Renal cortex interstitium (tissue), 11 donors: ENCODE measurements around the gene KRTAP5-1. TPM values are rescaled to one million over a fixed set of nuclear protein-coding genes. Genes with fewer than 3 reads are reported as not detected.

ENCODE experiments used
- DNase-seq, 11 donors: peaks; one replicate each; pipeline ENCODE4 v3.0.0-alpha.2; 2013; ENCODE audit warnings: low read depth in 9 of 11, low spot score in 4 of 11; ENCODE audit errors: extremely low read depth in 1 of 11
- polyA plus RNA-seq, 3 donors: library from polyadenylated mRNA; unstranded; fragments of 120-200 nt; gene quantifications; one replicate each; pipeline ENCODE4 v1.2.1, GENCODE V29; 2013; ENCODE audit not compliant: insufficient read length in 3 of 3

Gene KRTAP5-1
- polyA plus RNA-seq, 3 donors, result 0.13 to 1.7 TPM; not detected in 1

DNA sequence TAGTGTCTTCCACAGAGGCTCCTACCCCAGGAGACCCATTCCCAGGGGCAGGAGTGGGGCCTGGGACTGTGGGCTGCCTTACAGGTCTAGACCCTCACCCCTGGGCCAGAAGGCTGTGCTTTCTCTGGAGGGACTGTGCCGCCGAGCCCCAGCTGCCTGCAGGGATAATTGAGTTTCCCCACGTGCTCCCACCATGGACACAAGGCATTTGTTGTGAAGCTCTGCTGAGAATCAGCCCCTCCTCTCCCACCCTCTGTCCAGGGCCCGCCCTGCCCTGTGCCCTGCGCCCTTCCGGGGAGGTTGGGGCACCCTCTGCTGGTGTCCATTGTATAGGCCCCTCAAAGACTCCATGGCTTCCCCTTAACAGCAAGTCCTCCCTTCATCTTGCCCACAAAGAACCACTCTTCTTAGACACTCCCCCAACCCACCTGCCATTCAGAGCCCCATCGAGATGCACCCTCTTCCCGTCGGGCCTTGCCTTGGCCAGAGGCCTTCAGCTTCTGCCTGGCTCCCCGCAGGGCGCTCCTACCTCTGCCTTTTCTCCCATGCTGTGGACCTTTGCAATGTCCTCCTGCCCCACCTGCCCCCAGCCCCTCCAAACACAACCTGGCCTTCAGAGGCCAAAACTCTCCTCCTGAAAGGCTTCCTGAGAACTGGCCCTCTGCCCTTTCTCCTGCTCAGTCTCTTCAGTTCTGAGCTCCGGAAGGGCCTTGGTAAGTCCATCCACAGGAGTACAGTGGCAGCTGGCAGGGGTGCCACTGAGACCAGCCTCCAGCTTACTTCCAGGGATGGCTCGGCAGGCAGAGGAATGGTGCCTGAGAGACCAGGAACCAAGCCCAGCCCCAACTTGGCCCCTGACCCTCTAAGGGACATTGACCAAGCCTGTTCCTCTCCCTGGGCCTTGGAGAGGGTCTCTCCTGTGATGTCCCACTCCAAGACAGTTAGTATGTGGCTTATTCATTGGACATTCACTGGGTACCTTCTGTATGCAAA is 35.4 kb downstream of the KRTAP5-1 start:
- DNase-seq, result no peak

DNA sequence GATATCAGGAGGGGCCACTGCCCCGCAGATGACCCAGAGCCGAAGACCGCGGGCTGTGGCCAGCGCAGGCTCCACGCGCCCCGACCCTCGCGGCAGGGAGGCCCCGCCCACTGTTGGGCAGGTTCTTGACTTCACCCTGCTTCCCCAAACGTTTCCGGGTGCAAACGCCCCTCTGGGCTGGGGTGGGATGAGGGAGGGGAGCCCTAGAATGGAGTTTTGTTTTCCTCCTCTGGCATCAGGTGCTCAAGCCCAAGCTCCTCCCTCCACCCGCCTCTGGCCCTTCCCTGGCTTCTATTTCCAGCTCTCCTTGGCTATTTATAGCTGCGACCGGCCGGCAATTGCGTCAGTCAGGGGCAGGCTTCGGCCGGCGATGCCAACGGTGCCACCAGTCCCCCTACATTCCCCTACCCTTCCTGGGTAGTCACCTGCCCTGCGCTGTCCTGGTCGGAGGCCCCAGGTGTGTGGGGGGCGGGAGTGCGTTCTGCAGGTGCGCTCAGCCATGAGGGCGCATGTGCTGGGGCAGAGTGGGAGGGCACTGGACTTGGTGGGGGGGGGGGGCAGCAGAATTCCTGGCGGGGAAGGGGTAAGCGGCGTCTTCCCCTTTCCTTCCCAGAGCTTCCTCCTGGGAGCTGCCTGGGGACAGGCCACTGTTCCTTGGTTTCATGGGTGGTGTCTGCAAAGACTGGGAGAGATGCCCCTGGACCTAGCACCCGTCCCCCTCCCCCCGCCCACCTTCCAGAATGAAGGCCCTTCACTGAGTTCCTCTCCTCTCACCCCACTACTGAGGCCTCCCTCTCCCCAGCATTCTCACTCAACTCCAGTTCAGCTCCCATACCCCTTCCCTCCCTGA is 36.6 kb downstream of the KRTAP5-1 start:
- DNase-seq, result peak in 3 of 11 donors; percentile 70 to 71 (median 71)

DNA sequence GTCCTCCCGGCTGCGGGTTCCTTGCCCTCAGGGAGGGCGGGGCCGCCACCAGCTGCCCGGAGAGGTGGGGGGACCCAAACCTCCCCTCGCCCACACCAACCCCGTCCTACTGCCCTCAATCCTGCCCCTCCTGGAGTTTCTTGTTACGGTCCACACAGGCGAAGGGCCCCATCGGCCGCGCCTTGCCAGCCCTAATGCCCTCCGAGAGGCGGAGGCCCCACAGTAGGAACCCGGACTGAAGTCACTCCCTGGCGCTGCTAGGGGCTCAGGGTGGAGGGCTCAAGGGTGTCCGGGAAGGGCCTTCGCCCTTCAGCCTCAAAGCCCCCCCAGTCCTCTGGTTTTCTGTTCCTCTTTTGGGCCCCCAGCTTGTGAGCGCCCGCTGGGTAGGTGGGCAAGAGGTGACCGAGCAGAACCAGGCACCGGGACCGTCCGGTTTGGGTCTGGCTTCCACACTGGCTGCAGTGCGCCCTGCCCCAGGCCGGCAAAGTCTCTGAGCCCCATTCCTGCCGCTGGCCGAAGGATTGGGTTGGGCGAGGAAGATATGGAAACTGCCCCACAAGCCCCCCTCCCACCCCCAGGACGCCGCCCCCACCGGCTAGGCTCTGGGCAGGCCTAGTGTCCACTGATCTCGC is 37.5 kb downstream of the KRTAP5-1 start:
- DNase-seq, result no peak

DNA sequence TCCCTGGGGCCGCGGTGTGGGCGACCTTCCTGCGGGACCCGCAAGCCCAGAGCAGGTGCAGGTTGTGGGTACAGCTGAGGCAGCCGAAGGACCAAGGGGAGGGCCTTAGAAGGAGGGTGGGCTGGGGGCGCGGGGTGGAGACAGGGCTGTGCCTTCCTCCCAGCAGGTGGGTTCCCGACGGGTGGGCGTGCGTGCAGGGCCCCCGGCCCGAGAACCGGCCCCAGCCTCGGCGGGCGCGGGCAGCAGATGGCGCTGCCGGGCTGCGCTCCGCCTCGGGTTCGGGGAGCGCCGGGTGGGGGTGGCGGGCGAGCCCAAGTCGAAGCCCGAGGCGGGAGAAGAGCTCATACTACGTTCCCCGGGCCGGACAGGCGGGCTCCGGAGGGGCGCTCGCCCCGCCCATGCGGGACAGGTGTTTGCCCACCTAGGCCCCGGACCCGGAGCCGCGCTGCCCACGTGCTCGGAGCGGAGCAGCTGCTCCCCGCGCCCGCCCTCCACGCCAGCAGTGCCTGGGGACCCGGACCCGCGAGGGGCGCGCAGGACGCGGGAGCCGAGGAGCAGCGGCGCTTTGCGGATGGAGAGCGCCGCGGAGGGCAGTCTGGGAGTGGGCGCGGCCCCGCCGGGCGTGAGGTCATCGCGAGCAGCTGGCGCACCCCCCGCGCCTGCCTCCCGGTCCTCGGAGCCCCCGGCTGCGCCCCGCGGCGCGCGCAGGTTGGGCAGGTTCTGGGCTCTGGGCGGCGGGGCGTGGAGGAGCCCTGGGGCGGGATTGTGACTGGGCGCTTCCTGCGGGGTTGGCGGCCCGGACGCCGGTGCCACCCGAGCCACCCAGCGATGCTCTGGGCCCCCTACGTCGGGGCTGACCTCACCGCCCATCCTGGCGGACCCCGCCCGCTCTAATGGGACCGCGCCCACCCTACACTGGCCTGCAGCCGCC is 38.3 kb downstream of the KRTAP5-1 start:
- DNase-seq, result no peak

- no peak for DNase-seq
These were observed 39.0 kb downstream of the KRTAP5-1 start for GRCh38 chr11:1546077-1546535.

GRCh38 chr11:1545432-1545831 is 39.7 kb downstream of the KRTAP5-1 start:
- no peak for DNase-seq

DNA sequence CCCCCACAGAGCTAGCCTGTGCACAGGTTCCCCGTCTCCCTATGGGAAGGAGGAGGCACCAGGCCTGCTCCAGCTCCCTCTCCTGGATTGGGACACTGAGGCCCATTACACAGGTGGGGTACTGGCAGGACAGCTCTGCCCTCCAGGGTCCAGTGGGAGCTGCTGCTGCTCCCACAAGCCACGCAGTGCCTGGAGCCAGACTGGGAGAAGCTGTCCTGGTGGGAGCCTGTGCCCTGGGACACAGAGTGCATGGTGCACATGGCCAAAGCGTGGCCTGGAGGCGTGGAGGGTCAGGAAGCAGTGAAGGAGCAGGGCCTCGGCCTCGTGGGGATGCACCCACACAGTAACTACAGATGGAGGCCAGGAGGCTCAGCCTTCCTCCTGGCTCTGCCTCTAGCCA is 40.5 kb downstream of the KRTAP5-1 start:
- no peak for DNase-seq

DNA sequence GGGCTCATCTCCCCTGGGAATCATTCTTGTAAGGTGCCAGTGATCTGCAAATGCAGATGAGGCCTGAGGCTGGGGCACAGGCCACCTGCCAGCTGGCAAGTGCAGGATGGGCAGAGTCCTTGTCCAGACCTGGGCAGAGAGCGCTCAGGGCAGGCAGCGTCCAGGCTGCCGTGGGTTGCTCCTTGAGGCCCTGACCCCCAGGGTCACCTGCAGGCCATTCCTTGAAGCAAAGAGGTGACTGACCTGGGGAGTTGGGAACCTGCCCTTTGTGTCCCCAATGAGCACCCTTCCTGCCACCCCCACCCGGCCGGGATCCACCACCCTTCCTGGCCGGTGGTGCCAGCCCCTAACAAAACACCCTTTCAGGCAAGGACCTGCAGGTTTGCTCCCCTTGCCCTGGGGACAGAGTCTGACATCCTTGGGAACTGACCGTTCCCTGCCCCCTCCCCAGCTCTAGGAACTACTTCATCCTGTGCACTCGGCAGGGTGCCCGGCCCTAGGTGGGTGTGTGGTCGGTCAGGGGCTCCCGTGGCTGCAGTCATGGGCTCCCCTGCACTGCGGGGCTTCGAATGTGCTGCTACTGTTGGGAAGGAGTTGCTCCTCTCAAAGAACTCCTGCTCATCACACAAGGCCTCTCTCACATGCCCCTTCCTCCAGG is 41.3 kb downstream of the KRTAP5-1 start:
- no peak for DNase-seq

GRCh38 chr11:1542267-1542666 is 42.8 kb downstream of the KRTAP5-1 start:
- no peak for DNase-seq

DNA sequence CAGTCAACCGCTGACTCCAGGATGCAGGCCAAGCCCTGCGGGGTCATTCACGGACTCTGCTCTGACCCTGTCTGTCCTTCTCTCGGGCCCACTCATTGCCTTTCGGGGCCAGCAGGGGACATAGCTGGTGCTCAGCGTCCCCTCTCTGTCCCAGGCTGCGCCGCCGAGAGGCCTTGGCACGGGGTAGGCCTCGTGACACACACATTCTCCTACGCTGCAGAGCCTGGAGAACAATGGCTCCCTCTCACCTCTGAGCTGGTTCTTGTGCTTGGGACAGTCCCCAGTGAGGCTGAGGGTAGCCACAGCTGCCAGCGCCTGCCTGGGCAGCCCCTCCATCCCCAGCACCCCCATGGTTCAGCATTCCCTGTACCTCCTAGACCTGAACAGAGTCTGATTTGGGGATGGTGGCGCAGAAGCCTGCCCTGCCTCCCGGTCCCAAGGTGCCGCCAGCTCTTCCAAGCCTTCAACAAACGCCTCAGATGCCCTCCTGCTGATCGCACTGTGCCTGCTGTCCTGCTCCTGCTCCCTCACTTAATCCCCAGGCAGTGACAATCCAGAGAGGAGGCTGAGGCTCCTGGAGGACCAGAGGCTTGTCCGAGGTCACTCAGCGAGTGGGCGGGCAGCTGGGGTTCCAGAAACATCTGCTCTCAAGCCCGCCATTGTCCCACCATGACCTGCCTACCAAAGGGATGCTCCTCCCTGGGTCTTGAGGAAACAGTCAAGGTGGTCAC is 43.4 kb downstream of the KRTAP5-1 start:
- no peak for DNase-seq

GRCh38 chr11:1540074-1540473 is 45.0 kb downstream of the KRTAP5-1 start:
- DNase-seq, result no peak

DNA sequence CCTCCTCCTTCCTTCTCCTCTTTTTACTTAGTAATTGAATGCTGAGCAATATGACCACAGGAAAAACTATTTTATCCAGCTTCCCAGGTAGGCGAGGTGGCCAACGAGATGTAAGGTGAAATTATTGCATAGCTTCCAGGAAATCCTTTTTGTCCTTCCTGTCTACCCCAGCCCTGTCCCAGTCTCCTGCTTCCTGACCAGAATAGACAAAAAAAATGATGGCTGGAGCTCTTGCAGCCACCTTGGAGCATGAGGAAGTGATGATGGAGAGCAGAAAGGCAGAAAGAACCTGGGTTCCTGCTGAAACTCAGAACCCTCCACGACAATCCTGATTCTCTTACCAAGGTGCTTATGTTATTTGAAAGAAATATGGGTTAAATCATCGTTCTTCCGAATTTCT is 46.9 kb downstream of the KRTAP5-1 start:
- DNase-seq, result no peak

DNA sequence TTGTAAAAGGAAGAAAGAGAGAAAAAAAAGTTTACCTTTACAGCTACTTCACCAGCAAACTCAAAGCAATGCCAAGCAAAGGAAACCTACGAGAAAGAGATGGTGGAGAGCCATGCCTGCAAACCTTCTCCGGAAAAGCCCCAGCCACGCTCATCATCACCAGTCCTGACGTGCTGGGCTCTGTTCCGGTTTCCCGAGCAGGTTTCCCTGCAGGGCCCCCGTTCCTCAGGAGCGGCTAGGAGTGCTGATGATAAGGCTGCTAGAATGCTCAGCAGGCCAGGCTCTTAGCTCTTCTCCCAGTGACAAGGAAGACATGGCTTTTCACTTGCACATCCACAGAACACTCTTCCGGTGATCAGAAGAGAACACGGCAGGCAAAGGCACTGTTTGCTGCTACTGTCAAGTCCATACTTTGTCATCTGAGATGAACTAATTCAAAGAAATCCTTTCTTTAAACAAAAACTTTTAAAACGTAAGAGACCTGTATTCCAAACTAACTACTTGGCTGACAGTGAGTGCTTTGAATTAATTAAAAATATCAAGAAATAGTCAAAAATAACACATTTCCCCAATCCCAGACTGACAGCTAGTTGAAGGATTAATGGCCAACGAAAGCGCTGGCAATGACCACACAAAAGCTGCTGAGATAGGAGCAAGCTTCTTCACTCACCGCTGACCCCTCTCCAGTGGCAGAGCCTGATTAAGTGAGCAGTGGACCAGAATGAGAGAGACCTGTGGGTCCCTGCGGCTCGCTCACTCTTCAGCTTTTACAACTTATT is 48.8 kb downstream of the KRTAP5-1 start:
- no peak for DNase-seq

DNA sequence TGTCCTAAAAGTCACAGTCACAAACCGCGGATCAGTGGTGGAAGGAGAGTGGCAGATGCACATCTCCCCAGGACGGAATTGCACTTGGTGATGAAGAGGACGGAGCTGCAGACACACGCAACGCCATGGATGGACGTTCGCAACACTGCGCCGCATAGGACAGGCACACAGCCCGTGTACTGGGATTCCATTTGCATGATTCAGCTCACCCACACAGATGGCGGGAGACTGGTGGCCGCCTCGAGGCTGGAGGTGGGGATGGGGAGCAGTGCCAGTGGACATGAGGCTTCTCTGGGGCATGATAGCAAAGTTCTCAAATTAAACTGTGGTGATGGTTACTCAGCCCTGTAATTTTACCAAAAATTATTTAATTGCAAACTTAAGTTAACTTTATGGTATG is 50.4 kb downstream of the KRTAP5-1 start:
- no peak for DNase-seq
